Articular chondrocyte of knee joint (primary cell): Measurements from ENCODE around the gene PIGQ. TPM values are rescaled to one million over a fixed set of nuclear protein-coding genes. Genes with fewer than 3 reads are reported as not detected.

Source experiments
- small RNA-seq: library from RNA; depleted of rRNA; stranded (forward); fragments of <200 nt; gene quantifications from one replicate; pipeline ENCODE3, GENCODE V24; 2012
- total RNA-seq: library from RNA; depleted of rRNA; stranded (reverse); fragments of >200 nt; gene quantifications from 2 replicates; pipeline ENCODE4 v1.2.3, GENCODE V29; 2012

PIGQ gene
- total RNA-seq = 17.6 and 22.3 TPM in 2 replicates

DNA sequence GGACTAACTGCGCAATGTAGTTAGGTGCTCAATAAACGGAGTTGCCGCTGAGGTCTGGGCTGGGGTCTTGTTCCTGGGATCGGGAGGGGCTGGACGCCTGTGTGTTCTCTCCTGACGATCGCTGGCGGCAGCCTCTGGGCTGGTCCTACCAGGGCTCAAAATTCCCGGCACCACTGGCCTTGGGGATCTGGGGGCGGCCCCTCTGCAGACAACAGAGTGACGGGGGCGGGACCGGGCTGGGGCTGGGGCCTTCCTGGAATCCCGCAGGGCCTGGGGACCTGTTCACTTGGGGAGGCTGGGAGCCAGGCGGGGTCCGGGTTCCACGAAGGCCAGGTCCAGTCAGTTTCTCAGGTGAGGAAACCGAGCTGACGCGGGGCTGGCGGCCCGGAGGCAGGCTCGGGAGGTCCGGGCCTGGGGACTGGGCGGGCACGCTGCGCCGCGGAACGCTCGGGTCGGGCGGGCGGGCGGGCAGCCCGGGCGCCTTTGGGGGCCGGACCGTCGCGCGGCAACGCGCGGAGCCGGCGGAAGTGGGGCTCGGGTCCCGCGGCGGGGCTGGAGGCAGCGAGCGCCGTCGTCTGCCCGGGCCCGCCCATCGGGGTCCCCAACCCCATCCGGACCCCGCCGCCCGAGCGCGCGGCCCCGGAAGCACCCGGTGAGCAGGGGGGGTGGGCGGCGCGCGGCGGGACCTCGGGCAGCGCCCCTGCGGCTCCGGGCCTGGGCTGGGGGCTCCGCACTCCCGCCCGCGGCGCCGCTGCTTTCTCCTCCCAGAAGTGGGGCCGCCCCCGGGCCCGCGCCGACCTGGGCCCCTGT lies at the start of gene PIGQ:
Gene PIGQ (plus strand): TSS at position 524 of the 810 bp plus-strand sequence. CDS start 4,107 bp downstream, outside the sequence.

DNA sequence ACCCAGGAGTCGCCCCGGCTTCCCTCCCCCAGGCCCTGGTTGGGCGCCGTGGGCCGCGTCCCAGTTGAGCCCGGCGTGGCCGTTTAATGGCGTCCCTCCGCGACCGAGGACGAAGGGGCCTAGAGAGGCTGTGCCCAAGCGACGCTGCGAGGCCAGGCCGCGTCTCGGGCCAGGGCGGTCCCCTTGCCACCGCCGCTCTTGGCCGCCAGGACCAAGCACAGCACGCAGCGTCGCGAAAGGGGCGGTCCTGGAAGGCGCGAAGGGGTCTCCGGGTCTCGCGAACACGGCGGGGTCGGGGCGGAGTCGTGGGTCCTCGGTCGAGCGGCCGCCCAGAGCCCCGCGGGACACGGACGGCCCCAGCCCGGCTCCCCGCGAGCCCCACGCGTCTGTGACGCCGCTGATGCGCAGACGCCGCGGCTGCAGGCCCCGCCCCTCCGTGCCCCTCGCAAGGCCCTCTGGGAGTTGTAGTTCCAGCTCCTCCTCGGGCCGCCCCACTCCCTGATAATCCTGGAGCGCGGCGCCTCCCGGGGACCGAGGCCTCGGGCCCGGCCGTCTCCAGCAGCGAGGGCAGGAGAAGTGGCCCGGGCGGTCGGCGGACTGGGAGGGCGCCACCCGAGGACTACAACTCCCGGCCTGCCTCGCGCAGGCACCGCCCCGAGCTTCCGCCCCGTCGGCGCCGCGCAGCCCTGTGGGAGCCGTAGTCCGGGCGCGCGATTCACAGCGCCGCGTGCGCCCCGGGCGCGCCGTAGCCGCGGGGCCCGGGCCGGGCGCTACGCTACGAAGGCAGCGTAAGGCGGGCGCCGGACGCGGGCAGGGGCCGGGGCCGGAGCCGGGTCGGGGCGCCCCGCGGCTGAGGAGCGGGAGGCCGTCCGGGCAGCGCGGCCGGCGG lies 42.5 kb upstream of the PIGQ start, which contains the start of gene CAPN15:
Gene CAPN15 (plus strand): TSS at position 698 of the 889 bp plus-strand sequence. CDS start 19,127 bp downstream, outside the sequence.

DNA sequence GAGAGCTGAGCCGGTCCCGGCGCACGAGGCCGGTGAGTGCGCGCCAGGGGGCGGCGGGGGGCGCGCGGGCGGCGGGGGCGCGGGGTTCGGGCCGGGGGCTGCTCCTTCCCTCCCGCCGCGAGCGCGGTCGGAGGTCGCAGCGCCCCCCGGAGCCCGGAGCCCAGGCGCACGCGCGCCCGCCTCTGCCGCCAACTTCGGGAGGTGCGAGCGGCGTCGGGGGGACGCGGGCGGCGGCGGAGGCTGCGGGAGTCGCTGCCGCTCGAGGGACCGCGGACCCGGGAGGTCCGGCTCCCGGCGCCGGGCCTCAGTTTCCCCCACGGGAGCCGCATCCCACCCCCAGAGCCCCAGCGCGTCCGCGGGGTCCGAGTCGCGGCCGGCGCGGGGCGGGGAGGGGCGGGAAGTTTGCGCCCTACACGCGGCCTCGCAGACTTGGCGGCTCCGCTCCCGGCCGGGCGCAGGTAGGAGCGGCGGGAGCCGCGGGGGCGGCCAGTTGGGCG lies 9.5 kb upstream of the PIGQ start, which contains the start of gene PRR35:
Gene PRR35 (plus strand): TSS at position 191 of the 497 bp plus-strand sequence. CDS start 2,901 bp downstream, outside the sequence.

DNA sequence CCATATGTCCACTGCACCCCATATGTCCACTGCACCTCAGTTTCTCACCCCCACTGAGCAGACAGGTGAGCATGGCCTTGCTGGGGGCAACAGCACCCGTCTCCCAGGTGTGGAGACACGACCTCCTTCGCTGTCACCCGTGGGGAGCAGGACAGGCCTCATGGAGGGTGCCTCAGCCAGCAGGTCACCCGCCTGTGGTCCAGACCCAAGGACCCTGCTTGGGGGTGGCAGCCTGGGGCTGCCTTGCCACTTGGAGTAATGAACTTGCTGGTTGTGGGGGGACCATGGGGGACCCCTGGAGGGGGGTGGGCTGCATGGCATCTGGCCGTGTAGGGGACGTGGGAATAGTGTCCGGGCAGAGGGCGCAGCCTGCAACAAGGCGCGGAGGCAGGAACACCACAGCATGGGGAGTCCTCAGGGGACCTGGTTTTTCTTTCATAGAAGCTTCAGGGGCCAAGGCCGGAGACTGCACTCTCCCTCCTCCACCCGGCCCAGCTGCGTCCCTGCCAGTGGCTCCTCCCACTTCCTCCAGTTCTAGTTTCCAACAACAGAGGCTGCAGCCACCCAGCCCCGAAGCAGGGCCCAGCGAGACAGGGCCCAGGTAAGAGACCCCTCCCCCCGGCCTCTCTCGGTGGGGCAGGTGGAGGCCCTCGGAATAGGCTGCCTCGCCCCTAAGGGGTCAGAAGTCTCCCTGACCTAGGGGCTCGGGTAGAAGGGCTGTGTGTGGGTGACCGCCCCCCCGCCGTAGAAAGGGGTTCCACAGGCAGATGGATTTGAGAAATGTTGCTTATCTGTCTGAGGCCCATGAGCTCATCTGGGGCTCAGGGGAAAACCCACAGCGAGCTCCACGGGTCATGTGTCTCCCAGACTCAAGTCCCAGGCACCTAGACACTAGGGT lies 3.0 kb upstream of the PIGQ start, which contains the start of gene NHLRC4:
Gene NHLRC4 (plus strand): TSS at position 531 of the 898 bp plus-strand sequence. CDS start 1,043 bp downstream, outside the sequence.

DNA sequence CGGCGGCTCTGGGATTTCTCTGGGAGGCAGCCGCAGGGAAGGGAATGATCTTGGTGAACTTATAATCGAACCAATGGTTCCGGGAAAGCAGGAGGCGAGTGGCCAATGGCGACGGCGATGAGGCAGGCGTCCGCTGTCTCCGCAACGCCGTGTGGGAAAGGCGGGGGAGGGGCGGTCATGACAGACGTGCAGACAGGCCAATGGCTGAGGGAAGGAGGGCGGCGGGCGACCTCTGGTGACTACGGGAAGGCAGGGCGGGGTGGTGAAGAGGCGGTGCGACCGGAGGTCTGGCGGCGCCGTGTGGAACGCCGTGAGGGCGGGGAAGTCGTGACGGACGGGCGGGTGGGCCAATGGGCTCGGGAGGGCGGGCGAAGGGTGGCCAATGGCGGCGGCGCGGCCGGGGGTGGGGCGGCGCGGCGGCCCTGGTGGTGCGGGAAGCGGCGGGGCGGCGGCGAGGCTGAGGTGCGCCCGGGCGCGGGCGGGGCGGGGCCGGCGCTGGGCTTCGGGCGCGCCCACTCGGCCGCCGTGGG lies 20.0 kb downstream of the PIGQ start, which contains the start of gene RAB40C:
Gene RAB40C (plus strand): TSS at position 409 of the 530 bp plus-strand sequence. CDS start 226 bp downstream, outside the sequence.

DNA sequence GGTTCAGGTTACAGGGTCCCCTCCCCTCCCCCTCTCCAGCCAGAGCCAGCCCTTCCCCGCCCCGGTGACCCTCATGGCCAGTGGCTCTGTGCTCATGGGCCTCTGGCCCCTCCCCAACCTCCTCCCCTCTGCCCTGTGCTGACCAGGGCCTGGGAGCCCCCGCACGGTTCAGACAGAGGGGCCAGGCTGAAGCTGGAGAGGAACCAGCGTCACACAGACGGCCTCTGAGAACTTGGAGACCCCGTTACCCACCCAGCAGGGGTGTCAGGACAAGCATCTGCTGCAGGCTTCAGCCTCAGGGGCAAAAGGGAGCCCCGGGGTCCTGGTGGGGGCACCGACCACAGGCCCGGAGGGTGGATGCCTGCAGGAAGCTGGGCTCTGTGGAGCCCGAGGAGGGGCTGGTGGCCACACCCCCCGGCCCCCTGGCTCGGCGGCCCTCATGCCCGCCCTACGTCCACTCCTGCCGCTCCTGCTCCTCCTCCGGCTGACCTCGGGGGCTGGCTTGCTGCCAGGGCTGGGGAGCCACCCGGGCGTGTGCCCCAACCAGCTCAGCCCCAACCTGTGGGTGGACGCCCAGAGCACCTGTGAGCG lies 61.1 kb downstream of the PIGQ start, which contains the start of gene WFIKKN1:
Gene WFIKKN1 (plus strand): TSS at position 171 of the 591 bp plus-strand sequence. CDS start 269 bp downstream, at position 440.

Small RNAs within 50 kb of the gene (small RNA-seq; reads per million reads assigned to genes)
- gene MIR3176 (not detected), gene MIR5587 (1.8 reads per million, percentile 67 among the genes with 10 or more reads in this experiment), gene Z98883.1 (not detected)

Other genes with a start within 250 kb of the PIGQ start
- gene AXIN1, start 217.2 kb upstream of the PIGQ start, total RNA-seq = 14.2 and 15.1 TPM in 2 replicates
- 51.3 and 58.4 TPM in 2 replicates for gene MRPL28, start 199.4 kb upstream of the PIGQ start, total RNA-seq
- gene PGAP6, start 188.0 kb upstream of the PIGQ start, total RNA-seq = 32.4 and 33.2 TPM in 2 replicates
- gene NME4, start 172.8 kb upstream of the PIGQ start, total RNA-seq = 57.4 and 61.4 TPM in 2 replicates
- gene DECR2, start 168.1 kb upstream of the PIGQ start, total RNA-seq = 10.2 and 10.5 TPM in 2 replicates
- 21.3 and 24.6 TPM in 2 replicates for gene RAB11FIP3, start 144.3 kb upstream of the PIGQ start, total RNA-seq
- 24.6 and 26.3 TPM in 2 replicates for gene CAPN15, start 42.3 kb upstream of the PIGQ start, total RNA-seq
- 0.11 TPM in 1 of 2 replicates, not detected in the other for gene PRR35, start 9.6 kb upstream of the PIGQ start, total RNA-seq
- 0.43 and 0.65 TPM in 2 replicates for gene NHLRC4, start 3.0 kb upstream of the PIGQ start, total RNA-seq
- gene RAB40C, start 20.1 kb downstream of the PIGQ start, total RNA-seq = 9.5 and 9.8 TPM in 2 replicates
- 0.11 and 0.13 TPM in 2 replicates for gene WFIKKN1, start 61.0 kb downstream of the PIGQ start, total RNA-seq
- gene METTL26, start 66.3 kb downstream of the PIGQ start, total RNA-seq = 64.2 and 79.6 TPM in 2 replicates
- 9.1 and 12.9 TPM in 2 replicates for gene MCRIP2, start 71.9 kb downstream of the PIGQ start, total RNA-seq
- 8.8 and 9.4 TPM in 2 replicates for gene WDR90, start 79.4 kb downstream of the PIGQ start, total RNA-seq
- gene RHOT2, start 98.2 kb downstream of the PIGQ start, total RNA-seq = 24.3 and 25.2 TPM in 2 replicates
- gene RHBDL1, start 105.7 kb downstream of the PIGQ start, total RNA-seq = 0.65 and 1.2 TPM in 2 replicates
- gene STUB1, start 110.4 kb downstream of the PIGQ start, total RNA-seq = 75.1 and 78.9 TPM in 2 replicates
- 39.9 and 45.1 TPM in 2 replicates for gene JMJD8, start 114.4 kb downstream of the PIGQ start, total RNA-seq
- 6.0 and 7.6 TPM in 2 replicates for gene WDR24, start 120.4 kb downstream of the PIGQ start, total RNA-seq
- gene FBXL16, start 135.8 kb downstream of the PIGQ start, total RNA-seq = under 0.01 and 0.11 TPM in 2 replicates
- 39.6 and 40.2 TPM in 2 replicates for gene METRN, start 145.2 kb downstream of the PIGQ start, total RNA-seq
- gene ANTKMT, start 151.2 kb downstream of the PIGQ start, total RNA-seq = 16.9 and 18.2 TPM in 2 replicates
- 0.97 and 1.3 TPM in 2 replicates for gene CCDC78, start 156.5 kb downstream of the PIGQ start, total RNA-seq
- 6.1 and 10.2 TPM in 2 replicates for gene HAGHL, start 157.1 kb downstream of the PIGQ start, total RNA-seq
- 19.5 and 26.3 TPM in 2 replicates for gene CIAO3, start 171.0 kb downstream of the PIGQ start, total RNA-seq
- gene MSLN, start 190.8 kb downstream of the PIGQ start, total RNA-seq = 0.32 and 5.9 TPM in 2 replicates
- gene RPUSD1, start 218.4 kb downstream of the PIGQ start, total RNA-seq = 15.8 and 16.6 TPM in 2 replicates
- gene CHTF18, start 218.7 kb downstream of the PIGQ start, total RNA-seq = 3.3 and 5.4 TPM in 2 replicates
- not detected in 2 replicates for gene GNG13, start 230.8 kb downstream of the PIGQ start, total RNA-seq